Keratinocyte (primary cell): Measurements from ENCODE around the gene SPPL3. TPM values are rescaled to one million over a fixed set of nuclear protein-coding genes. Genes with fewer than 3 reads are reported as not detected.

Experiments
- DNase-seq: peaks from one replicate; pipeline ENCODE4 v3.0.0-alpha.2; 2011; ENCODE audit warnings: low read depth, missing footprints, low spot score
- FAIRE-seq: peaks from 2 replicates; lab custom pipeline; 2011; peaks lifted over from hg19 to GRCh38; lab: Jason Lieb, UNC
- H2AFZ ChIP-seq: 2 replicates; pipeline ENCODE4 v1.6.0; 2012; ENCODE audit warnings: low read length, control low read depth, inconsistent platforms; ENCODE audit not compliant: control insufficient read depth
- H3K27ac ChIP-seq: 2 replicates; pipeline ENCODE4 v1.5.1; 2011; ENCODE audit warnings: low read length; ENCODE audit not compliant: control insufficient read depth, insufficient read depth
- H3K27me3 ChIP-seq: 3 replicates; pipeline ENCODE4 v1.6.0; 2011; ENCODE audit warnings: low read length; ENCODE audit not compliant: control insufficient read depth, insufficient read depth; ENCODE audit errors: extremely low read depth
- H3K36me3 ChIP-seq, 2 experiments: 2 replicates in 1 of 2; 3 replicates in 1 of 2; pipeline ENCODE4 v1.5.1; 2011; ENCODE audit warnings: low read length in 2 of 2, mild to moderate bottlenecking in 1 of 2; ENCODE audit not compliant: control insufficient read depth in 2 of 2, insufficient read depth in 2 of 2; ENCODE audit errors: extremely low read depth in 1 of 2
- H3K4me1 ChIP-seq: 3 replicates; pipeline ENCODE4 v1.5.1; 2011; ENCODE audit warnings: low read length; ENCODE audit not compliant: control insufficient read depth, insufficient read depth; ENCODE audit errors: extremely low read depth
- H3K4me2 ChIP-seq: 3 replicates; pipeline ENCODE4 v1.6.0; 2011; ENCODE audit warnings: low read depth, low read length; ENCODE audit not compliant: control insufficient read depth, insufficient read depth; ENCODE audit errors: extremely low read depth
- H3K4me3 ChIP-seq, 3 experiments: fragments of 200-600 bp in 1 of 3; sonication (generic) in 1 of 3; 2 replicates in 2 of 3; 3 replicates in 1 of 3; pipeline ENCODE4 v1.5.1; 2011 to 2016; ENCODE audit warnings: low read length in 3 of 3, mild to moderate bottlenecking in 3 of 3, control low read depth in 2 of 3, inconsistent platforms in 1 of 3, low read depth in 1 of 3, mixed read lengths in 1 of 3, mixed run types in 1 of 3, moderate library complexity in 1 of 3; ENCODE audit not compliant: control insufficient read depth in 2 of 3, insufficient read depth in 2 of 3; ENCODE audit errors: extremely low read depth in 1 of 3
- H3K79me2 ChIP-seq: 2 replicates; pipeline ENCODE4 v1.6.0; 2012; ENCODE audit warnings: low read length; ENCODE audit not compliant: control insufficient read depth, insufficient read depth
- H3K9ac ChIP-seq: 3 replicates; pipeline ENCODE4 v1.6.0; 2011; ENCODE audit warnings: low read length; ENCODE audit not compliant: control insufficient read depth, insufficient read depth; ENCODE audit errors: extremely low read depth
- H3K9me1 ChIP-seq: 3 replicates; pipeline ENCODE4 v1.6.0; 2011; ENCODE audit warnings: low read length; ENCODE audit not compliant: control insufficient read depth, insufficient read depth; ENCODE audit errors: extremely low read depth
- H3K9me3 ChIP-seq: 2 replicates; pipeline ENCODE4 v1.5.1; 2012; ENCODE audit warnings: low read depth, low read length; ENCODE audit not compliant: control insufficient read depth
- H4K20me1 ChIP-seq: 3 replicates; pipeline ENCODE4 v1.6.0; 2011; ENCODE audit warnings: low read length; ENCODE audit not compliant: control insufficient read depth, insufficient read depth; ENCODE audit errors: extremely low read depth
- CTCF ChIP-seq, 3 experiments: IDR thresholded peaks in 1 of 3; conservative IDR thresholded peaks in 1 of 3; optimal IDR thresholded peaks in 1 of 3; 2 replicates in 2 of 3; 3 replicates in 1 of 3; pipeline versions ENCODE3 to v1.5.1; 2011; ENCODE audit warnings: low read length in 3 of 3, mild to moderate bottlenecking in 3 of 3, moderate library complexity in 2 of 3, control low read depth in 1 of 3, inconsistent platforms in 1 of 3; ENCODE audit not compliant: insufficient read depth in 2 of 3; ENCODE audit errors: extremely low read depth in 1 of 3
- EZH2 ChIP-seq: IDR thresholded peaks from one replicate; pipeline ENCODE4 v1.6.1; 2012; ENCODE audit warnings: inconsistent platforms, mild to moderate bottlenecking, low read length, moderate library complexity
- dilution Hi-C: fragments of 300-500 bp; cut with MboI; formaldehyde crosslinking; loops from one replicate; pipeline ENCODE4 v1.7.0; 2020; ENCODE audit warnings: low sequenced_read_pairs; ENCODE audit not compliant: extremely low pct_ligation_motif_present
- polyA plus RNA-seq, 5 experiments: library from polyadenylated mRNA; depleted of rRNA in 3 of 5; stranded (reverse) in 3 of 5; stranded (forward) in 1 of 5; unstranded in 1 of 5; fragments of >200 nt; gene quantifications; 1 replicate in 1 of 5; 2 replicates in 3 of 5; 3 replicates in 1 of 5; pipeline versions ENCODE4 v1.2.1 to v1.2.3, GENCODE V29; 2011 to 2012; ENCODE audit warnings: missing spikeins in 2 of 5, low read depth in 1 of 5, low replicate concordance in 1 of 5

SPPL3 gene
- polyA plus RNA-seq, 1 donor (not counting 4 experiments of a cell fraction or from before 2014, with no cell fraction given) = 28.3 TPM

- H3K9me1 ChIP-seq = no peaks in the 10 kb centered on the region
- DNase-seq = no peak
- H3K36me3 ChIP-seq = no peaks in the 10 kb centered on the region
- TF ChIP-seq CTCF (optimal IDR thresholded peaks at IDR 0.05 in 1 of 3, IDR thresholded peaks at IDR 0.05 in 1 of 3, conservative IDR thresholded peaks at IDR 0.05 in 1 of 3; ENCODE audit: extremely low read depth in 1 of 3, insufficient read depth in 2 of 3, low read length in 3 of 3) = no peak
- TF ChIP-seq EZH2 = no peak
- no peak for FAIRE-seq
- H3K4me1 ChIP-seq = no peaks in the 10 kb centered on the region
- no peaks in the 10 kb centered on the region for H3K79me2 ChIP-seq
- H3K27me3 ChIP-seq = no peaks in the 10 kb centered on the region
- H3K4me3 ChIP-seq = no peak overlapping the region
- H3K4me2 ChIP-seq = no peak overlapping the region
- no peaks in the 10 kb centered on the region for H3K9me3 ChIP-seq
- no peaks in the 10 kb centered on the region for H4K20me1 ChIP-seq
- no peak overlapping the region for H2AFZ ChIP-seq
- dilution Hi-C loops = no loop called here
- H3K27ac ChIP-seq = no peak overlapping the region
- H3K9ac ChIP-seq = no peak overlapping the region
These were observed 165.0 kb downstream of the SPPL3 start for GRCh38 chr12:120739031-120739762.

GRCh38 chr12:120738252-120739030 lies 165.7 kb downstream of the SPPL3 start:
- Histone ChIP-seq H3K4me2 (no peak overlapping the region), H3K27me3 (no peaks in the 10 kb centered on the region), H3K36me3 (no peaks in the 10 kb centered on the region), H3K4me1 (no peaks in the 10 kb centered on the region), H3K27ac (no peak overlapping the region), H3K9me3 (no peaks in the 10 kb centered on the region), H2AFZ (no peak overlapping the region), H3K9ac (no peak overlapping the region), H3K9me1 (no peaks in the 10 kb centered on the region), H4K20me1 (no peaks in the 10 kb centered on the region), H3K4me3 (no peak overlapping the region), H3K79me2 (no peaks in the 10 kb centered on the region)
- TF ChIP-seq CTCF (optimal IDR thresholded peaks at IDR 0.05 in 1 of 3, IDR thresholded peaks at IDR 0.05 in 1 of 3, conservative IDR thresholded peaks at IDR 0.05 in 1 of 3; ENCODE audit: extremely low read depth in 1 of 3, insufficient read depth in 2 of 3, low read length in 3 of 3) = no peak
- TF ChIP-seq EZH2 = no peak
- dilution Hi-C loops = no loop called here
- FAIRE-seq (no peak), DNase-seq (no peak)
